ENCODE measurements around the gene SEMA5A.
"Not testable (repeated sequence)": the region's sequence is repeated elsewhere in the genome, so short reads cannot be mapped to it uniquely, and the experiment has no call there.

Gene SEMA5A

DNA sequence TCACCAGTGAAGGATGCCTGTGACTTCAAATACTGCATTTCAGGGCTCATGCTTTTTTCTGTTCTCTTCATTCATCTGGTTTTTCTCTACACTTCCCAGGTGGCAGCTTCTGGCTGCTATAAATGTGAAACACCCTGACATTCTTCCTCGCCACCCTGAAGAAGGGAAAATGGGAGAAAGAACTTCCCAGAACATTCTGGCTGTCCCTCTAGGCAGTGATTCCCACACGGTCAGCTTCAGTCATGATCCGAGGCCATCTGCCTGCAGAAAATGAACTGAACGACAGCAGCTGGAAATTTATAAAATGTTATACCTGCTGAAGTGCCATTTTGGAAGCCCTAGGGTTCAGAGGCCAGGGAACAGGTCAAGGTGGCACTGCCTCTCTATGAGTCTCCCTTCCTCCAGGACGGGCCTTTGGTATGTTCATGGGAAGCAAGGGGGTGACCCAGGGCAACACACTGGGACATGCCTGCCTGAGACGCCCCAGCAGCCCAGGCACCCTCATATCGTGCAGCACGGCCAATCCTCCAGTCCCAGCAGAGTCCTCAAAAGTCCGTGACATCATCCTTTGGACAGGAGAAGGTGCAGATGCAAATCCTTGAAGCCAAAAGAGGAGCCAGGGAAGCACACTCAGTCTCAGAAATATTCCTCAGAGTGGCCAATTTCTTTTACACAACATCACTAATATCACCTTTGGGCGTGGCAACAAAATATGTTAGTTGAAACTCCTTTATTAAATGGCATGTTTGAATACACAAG is 107.1 kb downstream of the SEMA5A start:
- no peak for DNase-seq

DNA sequence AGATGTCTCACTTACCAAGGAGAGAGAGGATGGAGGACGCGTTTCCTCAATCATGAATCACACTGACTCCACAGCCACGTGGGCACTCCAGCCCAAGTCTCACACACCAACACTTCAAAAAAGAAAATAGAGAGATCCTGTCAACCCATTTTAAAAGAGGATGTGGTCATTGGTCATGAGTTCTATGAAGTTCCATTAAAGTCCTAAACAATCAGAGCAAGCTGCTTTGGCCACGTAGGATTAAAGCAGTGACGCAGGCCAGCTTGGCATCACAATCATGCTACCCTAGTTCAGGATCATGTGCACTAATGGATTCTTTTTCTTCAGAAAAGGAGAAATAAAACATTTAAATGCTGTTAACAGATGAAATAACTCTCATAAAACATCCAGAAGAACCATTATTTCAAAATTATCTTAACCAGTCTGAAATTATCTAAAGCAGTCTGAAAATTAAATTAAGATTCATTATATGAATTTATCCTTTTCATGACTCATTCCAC is 108.1 kb downstream of the SEMA5A start:
- no peak for DNase-seq

DNA sequence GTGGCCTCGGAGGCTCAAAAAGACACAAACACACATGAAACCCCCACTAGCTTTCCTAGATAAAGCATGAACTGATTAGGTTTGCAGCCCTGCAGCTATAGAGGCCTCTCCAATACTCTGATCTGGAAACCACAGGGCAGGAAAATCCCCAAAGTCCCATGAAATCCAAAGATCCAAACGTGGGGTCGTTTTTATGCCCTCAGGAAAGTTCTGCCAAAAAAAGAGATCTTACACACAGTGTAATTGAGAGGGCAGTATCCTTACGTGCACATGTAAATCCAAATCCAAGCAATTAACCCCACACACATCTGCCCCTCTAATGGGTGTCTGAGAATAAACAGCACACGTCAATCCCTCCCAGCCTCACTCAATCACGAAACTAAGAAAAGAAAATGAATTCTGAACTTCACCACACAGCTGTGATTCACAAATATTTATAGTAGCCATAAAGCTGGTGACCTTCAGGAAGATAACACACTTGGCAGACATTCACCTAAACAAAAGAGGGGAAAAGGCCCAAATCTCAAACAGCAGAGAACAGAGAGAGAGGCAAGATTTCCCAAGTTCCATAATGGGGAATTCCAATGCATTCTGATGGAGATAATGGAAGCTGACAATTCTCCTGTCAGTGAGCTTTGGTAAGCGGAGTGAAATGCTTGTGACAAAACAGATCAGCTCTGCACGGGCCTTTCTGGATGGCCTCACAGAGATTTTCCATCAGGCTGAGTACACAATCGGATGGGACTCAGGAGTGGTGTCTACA is 114.2 kb downstream of the SEMA5A start:
- DNase-seq = no peak

DNA sequence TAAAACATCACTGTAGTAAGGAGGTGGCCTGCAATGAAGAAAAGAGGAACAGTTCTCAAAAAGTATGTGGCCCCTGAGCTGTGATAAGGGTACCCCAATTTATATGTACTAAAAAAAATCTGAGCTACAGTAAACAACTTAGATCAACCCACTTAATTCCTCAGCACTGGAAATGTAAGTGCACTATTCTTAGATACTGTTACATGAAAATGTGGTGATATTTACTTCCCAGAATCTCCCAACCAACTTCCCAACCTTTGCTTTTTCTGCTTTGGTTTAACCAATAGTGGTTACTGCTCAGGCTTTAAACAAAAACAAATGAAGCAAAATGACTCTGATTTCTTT is 114.8 kb downstream of the SEMA5A start:
- DNase-seq = no peak

DNA sequence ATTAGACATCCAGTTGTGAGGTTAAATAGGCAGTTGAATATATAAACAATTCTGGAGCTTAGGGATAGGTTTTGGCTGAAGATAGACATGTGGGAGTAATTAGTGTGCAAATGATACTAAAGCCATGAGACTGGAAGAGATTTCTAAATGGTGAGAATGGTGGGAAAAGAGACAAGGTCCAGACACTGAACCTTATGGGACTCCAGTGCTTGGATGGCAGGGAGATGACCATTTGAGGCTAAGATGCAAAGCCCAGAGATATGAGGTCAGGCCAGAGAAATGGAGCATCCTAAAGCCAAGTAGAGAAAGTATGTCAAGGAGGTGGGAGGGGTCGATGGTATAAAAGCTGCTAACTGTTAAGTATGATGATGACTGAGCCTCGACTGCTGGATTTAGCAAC is 115.6 kb downstream of the SEMA5A start:
- DNase-seq = no peak

DNA sequence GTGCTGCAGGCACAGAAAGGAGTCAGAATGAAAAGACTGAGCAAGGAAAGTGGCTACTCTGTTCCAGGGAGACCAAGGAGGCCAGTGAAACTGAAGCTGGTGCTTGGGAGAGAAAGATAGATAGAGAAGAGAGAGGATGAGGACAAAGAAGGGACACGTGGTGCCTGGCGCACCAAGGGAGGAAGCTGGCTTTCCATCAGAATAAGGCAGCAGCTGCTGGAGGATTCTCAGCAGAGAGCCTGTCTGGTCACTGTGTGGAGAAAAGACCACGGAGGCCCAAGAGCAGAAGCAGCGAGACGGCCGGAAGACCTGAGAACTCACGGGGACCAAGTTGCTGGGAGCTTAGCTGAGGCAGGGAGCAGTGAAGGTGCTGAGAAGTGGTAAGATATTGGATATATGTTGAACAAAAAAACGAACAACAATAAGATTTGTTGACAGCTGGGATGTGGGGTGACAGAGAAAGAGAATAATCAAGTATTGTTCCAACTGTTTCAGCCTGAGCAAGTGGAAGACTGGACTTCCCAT is 116.1 kb downstream of the SEMA5A start:
- no peak for DNase-seq

DNA sequence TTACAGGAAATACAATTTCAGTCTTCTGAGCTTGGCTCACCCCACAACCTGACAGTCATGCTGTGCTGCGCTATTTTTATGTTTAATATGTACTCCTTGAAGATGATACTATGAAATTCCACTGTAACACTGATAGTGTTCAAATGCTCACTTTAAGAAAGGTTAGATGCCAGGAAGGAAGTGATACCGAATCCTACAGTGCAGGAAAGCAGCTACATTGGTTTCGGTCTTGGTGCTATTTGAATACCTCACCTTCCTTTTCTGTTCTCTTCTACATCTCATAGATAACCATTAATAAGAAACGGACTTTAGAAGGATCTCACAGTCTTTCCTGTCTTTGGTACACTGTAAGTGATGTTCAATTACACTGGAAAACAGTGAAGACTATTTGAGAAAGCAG is 117.6 kb downstream of the SEMA5A start:
- no peak for DNase-seq

DNA sequence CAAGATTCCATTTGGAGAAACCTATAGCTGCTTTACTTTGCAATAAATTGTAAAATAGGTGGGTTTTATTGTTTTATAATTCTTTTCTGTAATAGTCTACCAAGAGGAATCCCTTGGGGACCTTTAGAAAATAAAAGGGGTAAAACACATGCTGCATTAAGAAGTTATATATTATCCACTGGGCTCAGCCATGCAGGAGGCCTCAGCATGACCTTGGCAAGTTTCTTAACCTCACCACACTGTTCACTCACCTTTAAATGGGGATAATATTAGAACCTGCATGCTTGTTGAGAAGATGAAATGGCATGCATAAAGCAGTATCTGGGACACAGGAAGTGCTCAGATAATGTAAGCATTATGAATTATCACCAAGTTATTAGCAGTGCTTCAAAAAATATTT is 120.2 kb downstream of the SEMA5A start:
- no peak for DNase-seq

DNA sequence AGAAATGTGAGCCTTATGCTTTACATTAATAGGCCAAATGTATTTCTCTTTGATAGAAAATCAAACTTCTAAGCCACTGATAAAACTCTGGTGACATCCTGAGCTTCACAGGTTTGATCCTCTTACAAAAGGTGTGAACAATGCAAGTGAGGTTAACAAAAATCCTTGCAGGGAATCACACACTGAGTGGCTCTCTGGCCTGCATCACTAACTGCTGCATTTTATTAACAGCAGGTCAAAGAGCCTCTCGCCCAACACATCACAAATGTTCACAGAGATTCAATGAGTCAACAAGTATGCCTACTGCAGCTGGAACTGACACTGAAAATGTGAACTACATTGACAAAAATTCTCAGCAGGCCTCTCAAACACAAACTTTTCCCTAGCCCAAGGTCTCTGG is 122.3 kb downstream of the SEMA5A start:
- DNase-seq = no peak

DNA sequence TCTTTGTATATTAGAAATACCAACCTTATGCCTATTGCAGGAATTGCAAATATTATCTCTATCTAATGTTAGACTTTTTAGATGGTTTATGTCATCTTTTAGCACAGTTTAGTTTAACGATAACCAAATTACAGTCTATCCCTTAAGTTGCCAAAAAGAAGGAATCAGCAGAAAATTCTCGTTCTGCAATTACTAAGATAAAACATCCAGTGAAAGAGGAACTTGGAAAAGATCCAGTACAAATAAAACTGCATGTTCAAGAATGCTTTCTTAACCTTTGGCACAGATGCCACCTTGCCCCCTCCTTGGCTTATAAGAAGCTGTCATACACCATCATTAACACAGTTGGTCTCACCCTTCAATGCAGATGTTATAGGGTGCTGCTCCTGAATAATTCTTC is 124.0 kb downstream of the SEMA5A start:
- DNase-seq = no peak

DNA sequence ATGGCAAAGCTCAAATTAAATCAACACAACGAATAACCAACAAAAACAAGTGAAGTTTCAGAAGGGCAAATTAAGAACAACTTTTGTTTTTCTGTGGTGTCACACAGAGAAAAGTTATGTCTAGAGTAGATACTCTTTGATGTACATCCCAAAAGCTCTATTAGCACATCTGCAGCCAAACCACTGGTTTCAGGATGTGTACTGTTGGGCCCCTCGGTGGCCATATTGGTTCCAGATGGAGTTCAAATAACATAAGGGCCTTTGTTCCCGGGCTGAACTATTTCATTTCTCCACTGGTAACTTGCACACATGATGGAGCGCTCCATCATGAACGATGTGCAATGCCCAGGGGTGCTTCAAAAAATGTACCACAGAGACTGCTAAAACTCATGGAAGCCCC is 126.1 kb downstream of the SEMA5A start:
- no peak for DNase-seq

DNA sequence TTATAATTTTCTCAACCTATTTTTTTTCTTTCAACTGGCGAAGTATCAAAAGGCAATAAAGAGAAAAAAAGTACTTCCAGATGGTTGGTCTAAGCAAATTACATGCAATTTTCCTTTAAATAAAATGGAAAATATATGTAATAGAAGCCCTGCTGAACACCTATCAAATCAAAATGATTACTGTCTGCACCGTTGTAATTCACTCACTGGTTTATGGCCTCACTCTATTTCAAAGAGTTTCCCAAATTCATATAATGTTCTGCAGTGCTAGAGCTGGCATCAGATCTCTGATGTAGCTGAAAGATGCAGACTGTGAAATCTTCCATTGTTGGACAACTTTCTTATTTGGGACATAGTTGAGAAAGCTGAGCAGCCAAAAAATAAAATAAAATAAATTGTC is 130.3 kb downstream of the SEMA5A start:
- DNase-seq = no peak

DNA sequence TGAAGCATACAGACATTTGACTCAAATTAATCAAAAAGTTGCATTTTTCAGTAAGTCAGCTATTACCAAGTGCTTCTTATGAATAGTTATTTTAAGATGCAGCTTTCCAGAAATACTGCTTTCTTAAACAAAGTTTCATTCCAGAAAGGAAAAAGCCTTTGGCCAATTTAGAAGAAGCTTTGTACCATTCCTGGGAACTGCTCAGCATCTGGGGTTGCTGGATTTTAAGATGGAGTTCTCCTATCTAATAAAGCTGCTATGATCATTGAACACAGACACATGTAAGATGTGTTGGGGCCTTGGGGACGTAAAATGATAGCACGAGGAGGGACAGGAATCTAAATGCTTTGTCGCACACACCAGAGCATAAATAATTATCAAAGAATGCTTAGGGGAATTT is 130.8 kb downstream of the SEMA5A start:
- no peak for DNase-seq

DNA sequence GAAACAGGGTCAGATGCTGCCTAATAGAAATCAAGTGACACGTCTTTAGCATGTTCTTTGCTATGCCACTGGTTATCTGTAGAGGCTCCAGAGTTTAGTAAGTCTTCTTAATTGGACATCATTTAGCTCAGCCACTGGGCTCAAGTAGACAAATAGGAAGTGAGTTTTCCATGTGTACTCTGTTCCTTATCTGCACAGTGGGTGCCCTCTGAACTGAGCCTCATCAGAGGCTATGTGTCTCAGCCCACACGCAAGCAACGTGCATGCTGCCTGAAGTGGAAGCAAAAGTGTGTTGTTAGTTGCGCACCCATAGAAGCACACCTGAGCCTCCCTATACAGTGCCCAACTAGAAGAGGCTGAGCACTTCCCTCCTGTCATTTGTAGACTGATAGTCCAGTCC is 134.7 kb downstream of the SEMA5A start:
- DNase-seq = no peak

DNA sequence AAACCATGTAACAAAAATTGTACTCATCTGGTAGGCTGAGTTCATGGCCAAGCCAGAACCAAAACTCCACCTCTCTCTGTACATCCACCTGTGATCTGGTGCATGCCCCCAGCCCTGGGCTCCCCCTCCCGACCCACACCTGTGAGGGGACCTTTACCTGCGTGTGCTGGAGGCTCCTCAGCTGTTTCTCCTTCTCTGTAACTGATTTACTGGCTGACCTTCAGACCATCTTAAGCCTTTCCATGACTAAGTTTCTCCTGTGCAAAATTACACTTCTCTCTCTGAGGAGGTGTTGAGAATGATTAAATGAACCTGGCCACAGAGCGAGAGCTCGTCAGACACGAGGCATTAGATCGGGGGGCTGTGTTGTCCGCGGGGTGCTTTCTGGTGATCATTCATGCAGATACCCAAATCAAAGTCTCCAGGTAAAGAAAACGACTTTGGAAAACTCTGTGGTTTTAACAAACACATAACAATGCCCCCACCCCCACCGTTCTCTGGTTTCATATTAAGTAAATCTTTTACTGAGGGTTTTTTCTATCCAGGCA is 136.4 kb downstream of the SEMA5A start:
- DNase-seq = no peak

DNA sequence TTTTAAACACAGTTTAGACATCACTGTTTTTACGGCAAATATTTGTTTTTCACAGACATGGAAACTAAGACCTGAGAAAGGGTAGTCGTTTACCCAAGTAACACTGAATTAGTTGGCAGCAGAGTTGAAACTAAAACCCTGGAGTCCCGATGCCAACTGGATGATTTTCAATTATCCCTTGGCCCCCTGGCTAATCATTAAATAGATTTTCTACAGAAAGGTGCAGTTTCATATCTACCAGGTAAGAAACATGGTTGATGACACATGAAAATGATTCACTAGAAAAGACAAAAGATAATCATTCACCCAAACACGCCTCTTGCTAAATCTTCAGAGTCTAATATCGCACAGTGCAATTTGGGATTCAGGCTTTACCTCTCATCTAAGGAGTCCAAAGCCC is 136.9 kb downstream of the SEMA5A start:
- DNase-seq = no peak

DNA sequence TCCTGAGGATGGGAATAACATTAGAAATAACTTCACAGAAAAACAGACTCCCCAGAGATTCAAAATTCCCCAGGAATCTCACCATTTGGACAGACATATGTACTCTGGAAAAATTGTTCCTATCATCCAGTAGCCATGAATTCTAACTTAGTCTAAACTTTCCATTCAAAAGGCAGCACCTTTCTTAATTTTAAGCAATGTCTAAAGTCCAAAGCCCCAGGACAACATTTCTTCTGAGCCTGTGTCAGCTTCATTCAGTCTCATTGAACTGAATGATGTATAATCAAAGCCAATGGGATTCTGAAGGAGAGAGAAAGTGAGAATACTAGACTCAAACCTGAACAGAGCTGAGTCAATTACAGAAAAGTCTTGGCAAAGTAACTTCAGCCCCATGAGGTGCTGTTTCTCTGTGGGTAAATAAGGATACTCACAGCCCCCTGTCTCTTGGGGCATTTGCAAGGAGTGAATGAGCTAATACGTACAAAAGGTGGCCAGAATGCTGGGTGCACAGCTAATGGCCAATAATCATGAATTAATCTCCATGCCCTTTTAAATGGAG is 140.6 kb downstream of the SEMA5A start:
- DNase-seq = no peak

DNA sequence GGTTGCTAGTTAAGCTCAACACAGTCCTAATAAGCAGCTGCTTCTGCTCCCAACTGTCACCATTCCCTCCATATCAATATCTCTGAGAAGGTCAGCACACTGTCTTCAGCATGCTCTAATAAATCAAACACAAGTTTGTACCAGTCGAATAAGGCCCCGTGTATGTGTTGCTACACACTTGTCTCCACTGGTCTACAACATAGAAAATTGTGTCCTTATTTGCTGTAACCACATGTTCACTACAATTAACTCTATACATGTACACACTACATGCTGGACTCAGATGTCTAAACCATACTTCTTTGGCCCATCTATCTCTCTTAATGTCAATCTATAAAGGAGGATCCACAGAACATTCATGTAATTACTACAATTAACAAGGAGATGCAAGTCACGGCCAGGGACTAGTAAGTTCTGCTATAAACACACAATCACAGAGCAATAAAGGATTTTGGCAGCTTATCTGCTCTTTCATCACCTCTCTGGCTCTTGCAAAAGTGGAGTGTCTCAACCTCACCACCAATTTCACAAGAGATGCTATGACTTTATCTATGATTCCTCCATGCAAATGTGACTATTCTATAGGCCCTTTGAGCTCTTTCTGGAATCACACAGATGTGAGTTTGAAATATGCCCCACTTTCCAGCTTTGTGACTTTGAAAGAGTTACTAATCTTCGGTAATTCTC is 143.9 kb downstream of the SEMA5A start:
- DNase-seq = no peak

DNA sequence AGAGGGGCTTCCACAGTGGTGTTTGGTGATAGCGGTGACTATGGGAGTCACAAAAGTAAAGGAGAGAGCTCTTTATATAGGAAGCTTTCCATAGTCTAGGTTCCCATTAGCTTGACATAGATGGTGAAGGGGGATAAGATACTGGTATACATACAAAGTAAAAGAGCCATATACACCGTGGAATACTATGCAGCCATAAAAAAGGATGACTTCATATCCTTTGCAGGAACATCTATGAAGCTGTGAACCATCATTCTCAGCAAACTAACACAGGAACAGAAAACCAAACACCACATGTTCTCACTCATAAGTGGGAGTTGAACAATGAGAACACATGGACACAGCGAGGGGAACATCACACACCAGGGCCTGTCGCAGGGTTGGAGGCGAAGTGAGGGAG is 146.1 kb downstream of the SEMA5A start:
- not testable (repeated sequence) for DNase-seq

DNA sequence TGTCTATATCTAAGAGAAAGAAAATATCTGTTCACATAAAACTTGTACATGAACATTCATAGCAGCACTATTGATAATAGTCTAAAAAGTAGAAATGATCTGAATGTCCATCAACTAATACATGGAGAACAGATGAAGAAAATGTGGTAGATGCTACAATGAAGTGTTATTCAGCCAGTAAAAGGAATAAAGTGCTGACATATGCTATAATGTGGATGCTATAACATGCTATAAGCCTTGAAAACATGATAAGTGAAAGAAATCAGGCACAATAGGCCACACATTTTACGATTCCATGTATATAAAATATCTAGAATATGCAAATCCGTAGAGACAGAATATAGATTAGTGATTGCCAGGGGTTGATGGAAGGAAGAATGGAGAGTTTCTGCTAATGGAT is 146.8 kb downstream of the SEMA5A start:
- no peak for DNase-seq

DNA sequence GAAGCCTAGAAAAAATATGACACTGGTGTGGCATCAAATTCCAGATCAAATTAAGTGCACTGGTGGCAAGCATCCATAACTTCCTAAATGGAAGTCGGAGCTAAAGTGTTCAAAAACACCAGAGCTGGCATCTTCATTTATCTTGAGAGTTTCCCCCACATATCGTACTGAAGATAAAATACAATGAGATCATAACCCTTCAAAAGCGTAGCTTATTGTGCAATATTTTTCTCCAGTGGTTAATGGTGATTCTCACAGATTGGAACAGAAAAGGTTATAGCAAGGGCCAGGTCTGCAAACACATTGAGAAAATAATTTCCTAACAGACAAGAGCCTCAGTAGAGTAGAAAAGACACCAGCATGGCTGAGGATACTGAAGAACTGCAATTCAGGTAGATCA is 147.6 kb downstream of the SEMA5A start:
- no peak for DNase-seq

DNA sequence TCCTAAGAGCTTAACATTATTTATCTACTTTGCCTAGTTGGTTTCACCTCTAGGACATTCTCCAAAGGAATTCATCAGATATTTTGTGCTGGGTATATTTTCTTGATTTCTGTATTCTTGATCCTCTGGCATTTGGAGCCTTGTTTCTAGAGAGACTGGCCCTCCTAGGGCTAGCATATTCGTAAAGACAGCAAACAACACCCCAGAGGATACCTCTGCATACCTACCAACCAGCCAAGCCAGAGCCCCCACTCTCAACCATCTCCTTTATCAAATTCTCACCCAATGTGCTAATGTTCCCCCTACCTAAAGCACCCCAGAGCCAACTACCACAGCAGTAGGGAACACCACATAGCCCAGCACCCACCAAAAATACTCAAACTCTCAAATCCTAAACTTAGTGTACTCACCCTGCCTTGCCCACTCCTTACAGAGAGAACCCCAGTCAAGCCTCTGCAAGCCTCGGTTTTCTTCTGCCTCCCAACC is 149.5 kb downstream of the SEMA5A start:
- no peak for DNase-seq

DNA sequence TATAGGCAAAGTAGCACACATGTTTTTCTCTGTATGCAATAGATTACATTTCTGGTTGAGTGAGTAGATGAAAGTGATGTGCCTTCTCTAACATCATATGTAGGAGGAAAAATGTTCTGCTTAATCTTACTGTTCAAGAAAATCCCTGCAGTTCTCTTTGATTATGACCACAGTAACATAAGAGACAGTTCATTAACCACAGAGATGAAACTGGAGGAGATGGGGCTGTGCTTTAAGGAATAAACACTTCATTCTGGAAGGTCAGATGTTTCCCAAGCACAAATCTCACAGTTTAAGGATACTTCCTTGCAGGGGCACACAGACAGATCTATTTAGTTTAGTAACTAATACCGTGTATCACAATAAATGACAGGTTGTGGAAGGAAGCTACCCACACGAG is 150.2 kb downstream of the SEMA5A start:
- no peak for DNase-seq
